ENCODE measurements around the gene ABCG8.

ABCG8 gene

GRCh38 chr2:43925431-43925830, 86.7 kb downstream of the ABCG8 start:
- DNase-seq (ENCODE audit: low spot score) = no peak

- DNase-seq (ENCODE audit: low spot score) = peak; percentile 59
Observed at GRCh38 chr2:43927442-43927841, 88.7 kb downstream of the ABCG8 start.

- DNase-seq (ENCODE audit: low spot score) = no peak
Observed at GRCh38 chr2:43931293-43931692, 92.5 kb downstream of the ABCG8 start.
